NCI-H526 (cell line): Measurements from ENCODE around the gene CDH23.

ENCODE experiments used
- DNase-seq, 2 experiments: peaks; one replicate each; lab custom pipeline; 2025; lab: John Stamatoyannopoulos, UW

CDH23 gene

DNA sequence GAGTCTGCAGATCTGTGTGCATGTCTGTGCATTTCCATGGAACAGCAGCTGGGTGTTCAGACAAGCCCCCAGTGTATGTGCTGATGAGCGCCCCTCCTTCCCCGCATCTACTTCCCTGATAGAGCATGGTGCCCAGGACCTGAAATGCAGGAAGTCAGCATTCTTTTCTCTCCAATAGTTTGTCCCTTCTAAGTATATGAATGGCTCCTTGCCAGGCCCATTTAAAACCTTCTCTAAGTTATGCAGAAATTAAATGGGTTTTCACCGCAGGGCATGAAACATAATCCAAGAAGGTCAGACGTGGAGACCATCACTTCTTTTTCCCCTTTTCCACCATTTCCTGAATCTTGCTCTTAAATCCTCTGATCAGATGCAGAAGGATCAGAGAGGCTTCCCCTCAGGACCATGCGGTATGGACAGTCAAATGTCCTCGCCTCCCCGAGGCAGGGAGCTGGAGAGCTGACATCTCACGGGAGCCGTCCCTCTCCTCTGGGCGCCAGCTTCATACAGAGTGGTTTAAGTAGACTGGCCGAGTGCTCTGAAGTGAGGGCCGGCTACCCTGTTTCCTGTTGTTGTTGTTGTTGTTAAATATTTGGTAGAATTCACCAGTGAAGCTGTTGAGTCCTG lies 167.6 kb downstream of the CDH23 start:
- DNase-seq, result no peak

DNA sequence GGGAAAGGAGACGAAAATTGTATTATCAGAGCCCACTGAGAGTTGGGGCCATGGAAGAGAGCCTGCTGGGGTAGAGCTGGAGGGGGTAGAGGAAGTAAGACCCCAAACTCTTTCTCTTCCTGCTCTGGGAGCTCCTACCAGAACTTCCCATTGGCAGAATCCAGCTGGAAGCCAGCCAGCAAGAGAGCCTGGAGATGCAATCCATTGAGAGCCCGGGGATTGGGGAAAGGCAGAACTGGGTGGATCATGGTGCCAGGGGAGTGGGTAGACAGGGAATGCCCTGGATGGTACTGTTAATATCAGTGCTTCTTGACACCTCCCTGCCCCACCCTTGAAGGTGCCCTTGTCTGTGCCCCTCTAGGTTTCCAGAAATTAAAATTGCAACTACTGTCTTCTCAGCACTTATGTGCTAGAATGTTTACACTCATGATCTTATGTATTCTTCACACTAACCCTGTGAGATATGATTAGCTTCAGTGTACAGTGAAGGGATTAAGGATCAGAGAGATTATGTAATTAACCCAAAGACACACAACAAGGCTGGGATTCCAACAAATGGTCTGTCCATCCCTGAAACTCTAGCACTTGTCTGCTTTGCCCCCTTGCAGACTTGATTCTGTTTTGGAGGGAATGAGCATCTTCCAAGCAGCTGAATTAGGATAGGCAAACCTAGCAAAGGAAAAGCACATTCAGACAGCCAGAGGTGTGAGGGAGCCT lies 168.7 kb downstream of the CDH23 start:
- no peak for DNase-seq

DNA sequence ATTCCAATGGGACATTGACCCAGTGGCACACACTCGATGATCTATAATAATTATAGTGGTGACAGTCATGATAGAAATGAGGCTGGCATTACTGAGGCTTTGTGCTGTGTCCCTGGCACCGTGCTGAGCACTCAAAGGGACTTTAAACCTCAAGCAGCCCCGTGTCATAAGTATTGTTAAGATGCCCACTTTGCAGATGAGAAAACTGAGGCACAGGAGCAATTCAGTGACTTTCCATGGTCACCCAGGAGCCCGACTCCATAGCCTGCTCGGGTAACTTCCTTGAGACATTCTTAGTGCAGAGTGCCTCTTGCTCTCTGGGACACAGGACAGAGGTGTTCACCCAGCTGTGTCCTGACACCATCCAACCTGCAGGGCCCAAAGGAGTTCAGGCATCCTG lies 170.3 kb downstream of the CDH23 start:
- no peak for DNase-seq

DNA sequence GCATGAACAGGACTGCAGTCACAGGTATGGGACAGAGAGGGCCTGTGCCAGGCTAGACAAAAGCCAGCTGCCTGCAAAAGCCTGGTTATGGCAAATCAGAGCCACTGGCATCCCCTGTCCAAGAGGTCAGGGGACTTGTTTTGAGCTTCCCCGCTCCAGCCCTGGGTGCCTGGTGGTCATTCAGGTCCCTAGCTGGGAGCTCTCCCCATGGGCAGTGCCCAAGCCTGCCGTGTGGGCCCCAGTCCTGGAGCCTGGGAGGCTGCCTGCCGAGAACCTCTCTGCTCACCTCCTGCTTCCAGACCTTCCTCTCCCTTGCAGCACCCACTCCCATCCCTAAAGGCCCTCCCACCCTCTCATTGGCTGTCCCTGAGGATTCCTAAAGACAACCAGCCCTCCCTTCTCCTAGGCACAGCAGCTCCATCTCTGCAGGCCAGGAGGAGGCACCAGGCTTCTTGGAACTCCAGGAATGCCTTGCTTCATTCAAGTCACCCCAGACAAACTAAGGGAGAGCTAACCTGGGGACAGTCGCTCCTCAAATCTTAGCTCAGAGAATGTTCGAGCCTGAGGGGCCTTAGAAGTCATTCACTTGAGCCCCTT lies 172.3 kb downstream of the CDH23 start:
- no peak for DNase-seq

DNA sequence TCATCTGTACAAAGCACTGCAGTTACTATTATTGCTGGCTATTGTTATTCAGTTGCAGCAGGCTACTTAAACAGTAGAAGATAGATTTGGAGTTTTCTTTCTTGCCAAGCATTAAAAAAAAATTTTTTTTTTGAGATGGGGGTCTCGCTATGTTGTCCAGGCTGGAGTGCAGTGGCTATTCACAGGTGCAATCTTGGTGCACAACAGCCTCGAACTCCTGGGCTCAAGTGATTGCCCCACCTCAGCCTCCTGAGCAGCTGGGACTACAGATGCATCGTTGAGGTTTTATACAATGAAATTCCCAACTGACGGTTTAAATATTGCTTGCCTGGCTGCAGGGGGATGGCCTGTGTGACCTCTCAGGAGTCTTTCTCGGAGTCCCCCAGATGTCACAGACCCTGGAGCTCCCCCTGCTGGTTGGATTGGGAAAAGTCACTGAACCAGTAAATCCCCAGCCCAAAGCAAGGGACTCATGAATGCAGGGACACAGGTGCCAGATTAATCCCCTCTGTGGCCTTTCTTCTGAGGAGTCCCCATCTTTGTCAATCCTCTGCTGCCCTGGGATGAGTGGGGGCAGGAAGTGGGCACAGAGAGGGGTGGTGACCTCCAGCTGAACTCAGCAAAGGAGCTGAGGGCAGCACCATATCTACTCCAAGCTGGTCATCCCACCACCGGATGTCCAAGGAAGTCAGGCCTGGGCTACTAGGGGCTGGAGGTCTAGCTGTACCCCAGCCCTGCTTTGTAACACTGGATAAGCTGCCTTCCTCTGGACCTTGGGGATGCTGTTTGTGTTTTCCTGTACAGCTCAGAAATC lies 173.3 kb downstream of the CDH23 start:
- peak in 1 of 2 experiments; percentile 66 for DNase-seq

DNA sequence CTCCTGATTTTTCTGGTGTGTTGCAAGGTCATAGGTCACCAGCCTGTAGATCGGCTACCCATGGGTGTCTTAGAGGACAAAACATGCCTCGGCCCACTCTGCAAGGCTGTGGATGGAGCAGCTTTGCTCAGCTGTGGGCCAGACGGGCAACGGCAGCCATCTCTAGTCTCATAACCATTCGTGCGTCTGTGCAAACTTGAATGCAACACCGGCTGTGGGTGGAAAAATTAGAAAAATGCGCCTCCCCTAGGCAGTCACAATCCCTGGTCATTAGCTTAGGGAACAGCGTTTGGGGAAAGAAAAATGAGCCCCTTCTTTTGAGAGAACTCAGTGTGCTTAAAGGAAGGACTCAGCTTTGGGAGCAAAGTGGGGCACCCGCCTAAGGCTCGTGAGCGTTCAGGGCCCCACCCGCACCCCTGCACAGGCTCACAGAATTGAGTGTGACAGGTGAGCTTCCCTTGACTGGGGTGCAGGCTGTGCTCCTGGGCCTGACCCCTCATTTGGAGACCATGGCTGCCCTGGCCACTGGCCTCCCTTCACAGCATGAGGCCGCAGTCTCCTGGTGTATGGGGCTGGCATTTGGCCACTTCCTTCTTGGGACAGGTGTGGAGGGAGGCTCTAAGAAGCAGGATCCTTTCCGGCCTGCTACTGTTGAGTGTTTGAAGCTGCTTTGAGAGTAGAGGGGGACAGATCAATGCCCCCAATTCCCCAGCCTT lies 174.9 kb downstream of the CDH23 start:
- no peak for DNase-seq

DNA sequence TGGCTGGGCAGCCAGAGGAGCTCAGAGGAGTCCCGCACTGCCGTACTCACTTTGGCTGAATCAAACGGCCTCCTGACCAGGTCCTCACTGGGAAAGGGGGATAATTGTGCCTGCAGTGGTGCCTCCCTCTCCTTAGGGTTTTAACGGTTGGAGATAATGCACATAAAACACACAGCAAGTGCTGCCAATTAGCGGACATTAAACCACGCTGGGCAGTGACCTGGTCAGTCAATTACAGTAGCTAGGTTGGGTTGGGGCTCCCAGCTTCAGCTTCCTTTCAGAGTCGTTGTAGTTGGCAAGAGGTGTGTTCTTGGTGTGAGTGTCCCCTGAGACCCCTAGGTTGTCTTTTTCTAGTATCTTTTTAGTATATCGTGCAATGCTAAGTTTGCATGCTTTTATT lies 176.2 kb downstream of the CDH23 start:
- DNase-seq, result no peak

DNA sequence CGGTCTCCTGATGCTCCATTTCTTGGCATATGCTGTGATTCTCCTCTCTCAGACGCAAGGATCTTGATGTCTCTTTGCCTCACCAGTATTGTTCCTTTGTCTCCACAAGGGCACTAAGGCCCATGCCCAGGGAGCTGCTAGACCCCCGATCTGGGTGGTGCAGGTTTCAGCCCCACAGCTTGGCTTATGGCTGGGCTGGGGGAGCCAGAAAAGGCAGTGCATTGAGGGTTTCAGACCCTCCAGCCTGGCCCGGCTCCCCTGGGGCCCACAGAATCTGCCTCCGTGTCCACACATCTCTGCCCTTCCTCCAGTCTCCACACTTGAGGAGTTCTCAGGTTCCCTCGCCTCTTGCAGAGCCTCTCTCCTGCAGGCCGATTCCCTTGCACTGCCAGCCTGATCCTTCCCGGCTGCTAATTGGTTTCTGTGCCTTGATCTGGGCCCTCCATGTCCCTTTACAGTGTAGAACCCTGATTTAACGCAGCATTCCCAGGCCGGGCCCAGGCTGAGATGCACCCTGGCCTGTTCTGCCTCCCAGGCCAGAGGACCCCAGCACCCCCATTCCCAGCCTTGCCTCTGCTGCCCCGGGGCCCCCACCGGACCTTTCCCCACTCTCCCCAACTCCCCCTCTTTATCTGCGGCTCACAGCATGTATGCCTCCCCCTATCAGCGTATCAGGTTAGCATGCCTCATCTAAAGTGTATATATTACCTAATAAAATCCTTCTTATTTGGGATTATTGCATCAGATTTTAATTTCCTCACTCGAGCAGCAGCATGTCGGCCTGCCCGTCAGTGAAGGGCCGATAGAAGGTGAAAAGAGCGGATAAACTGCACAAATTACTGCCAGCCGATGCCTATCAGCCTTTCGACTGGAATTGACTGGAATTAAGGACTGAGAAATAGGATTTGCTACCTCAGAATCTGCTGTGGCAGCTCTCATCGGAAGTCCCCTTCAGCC lies 177.1 kb downstream of the CDH23 start:
- no peak for DNase-seq

DNA sequence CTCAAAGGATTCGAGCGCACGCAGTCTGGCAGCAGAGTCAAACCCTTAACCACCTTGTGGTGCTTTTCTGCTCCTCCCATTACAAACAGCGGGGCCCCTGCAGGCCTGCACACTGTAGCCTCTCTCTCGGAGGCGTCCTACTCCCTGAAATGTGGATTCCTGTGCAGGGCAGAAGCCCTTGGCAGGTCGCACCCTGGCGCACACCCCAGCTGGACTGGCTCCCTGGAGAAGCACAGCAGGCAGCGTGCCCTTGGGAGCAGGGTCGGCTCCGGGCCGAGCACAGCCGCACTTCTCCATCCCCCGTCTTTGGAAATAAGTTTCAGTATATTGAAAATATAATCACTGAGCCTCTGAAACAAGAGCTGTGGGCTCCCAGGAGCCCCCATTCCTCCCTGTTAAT lies 178.7 kb downstream of the CDH23 start:
- no peak for DNase-seq

DNA sequence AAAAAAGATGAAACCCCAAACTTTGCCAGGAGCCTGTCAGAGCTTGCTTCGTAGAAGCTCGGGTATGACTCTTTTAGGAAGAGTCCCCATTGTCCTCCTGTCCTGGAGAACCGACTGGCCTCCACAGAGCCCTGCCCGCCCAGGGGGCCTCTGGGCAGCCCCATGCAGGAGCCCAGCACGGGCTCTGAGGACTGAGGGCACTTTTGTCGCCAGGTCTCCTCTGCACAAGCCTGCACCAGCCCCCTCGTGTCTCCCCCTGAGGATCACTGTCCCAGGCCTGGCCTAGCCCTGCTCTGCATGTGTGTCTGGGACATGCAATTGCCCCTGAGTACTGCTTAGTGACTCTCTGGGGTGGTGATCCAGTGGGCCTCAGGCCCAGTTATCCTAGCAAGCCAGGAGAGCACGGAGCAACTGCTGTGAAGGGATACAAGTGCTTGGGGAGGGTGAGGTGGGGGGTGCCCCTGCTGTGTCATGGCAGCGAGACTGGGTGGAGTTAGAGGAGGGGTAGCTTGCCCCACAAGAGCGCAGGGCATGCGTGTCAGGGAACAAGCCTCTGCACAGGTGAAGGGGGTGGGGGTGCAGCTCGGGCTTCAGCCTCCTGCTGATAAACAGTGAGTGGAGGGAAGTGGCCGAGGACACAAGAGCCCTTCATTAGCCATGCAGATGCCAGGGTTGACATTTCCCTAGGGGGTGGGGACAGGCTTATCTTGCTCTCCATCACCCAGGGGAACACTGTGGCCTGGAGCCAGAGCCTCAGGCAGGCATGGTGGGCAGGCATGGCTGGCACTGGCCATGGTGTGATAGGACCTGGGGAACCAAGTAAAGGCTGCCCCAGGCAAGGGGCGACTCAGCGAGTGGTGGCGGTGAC lies 179.4 kb downstream of the CDH23 start:
- DNase-seq, result peak in 1 of 2 experiments; percentile 44

DNA sequence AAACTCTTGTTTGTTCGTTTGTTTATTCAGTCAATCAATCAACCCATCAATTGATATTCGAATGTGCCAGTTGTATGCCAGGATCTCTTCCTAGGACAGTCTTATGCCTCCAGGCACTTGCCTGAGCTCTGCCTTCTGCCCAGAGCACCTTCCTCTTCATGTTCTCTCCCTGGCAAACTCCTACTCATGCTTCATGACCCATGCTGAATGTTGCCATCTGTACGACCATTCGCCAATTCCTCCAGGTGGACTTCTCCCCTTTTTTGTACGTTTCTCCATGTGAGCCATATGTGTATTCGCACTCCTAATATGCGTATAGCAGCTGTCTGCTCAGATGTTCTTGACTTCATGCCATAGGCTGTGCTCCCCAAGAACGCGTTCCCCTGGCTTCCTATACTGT lies 180.1 kb downstream of the CDH23 start:
- DNase-seq, result no peak

DNA sequence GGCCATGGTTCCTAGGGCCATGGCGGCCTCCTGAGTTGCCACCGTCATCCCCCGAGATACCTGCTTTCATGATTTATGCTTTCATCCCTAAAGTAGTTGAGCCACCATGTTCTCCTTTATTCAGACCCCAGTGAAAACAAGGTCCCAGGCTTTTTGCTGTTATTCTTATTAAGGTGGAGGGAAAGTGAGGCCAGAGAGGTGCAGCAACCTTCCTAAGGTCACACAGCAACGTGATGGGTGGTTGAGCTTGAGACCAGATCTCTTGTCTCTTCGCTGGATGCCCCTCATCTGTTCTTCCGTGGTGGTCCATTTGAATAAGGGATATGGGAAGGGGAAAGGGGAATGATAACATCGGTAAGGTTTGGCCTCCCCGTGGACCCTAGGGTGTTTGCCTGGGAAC lies 180.6 kb downstream of the CDH23 start:
- DNase-seq, result no peak

DNA sequence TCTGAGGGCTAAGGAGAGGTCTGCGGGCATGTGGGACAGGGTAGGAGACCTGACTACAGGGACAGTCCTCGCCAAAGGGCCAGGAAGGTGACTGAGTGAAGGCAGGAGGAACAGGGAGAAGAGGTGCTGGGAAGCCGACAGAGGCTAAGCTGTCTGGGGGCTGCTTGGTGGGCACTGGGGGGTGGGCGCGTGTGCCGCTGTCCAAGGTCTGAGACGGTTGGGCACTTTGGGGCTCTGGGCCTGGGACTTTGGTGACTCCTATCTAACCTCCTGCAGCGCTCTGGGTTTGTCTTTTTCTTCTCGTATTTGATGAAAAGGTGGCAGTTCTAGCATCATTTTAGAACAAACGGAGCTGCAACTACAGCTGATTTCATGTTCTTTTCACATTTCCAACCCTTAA lies 181.3 kb downstream of the CDH23 start:
- no peak for DNase-seq

DNA sequence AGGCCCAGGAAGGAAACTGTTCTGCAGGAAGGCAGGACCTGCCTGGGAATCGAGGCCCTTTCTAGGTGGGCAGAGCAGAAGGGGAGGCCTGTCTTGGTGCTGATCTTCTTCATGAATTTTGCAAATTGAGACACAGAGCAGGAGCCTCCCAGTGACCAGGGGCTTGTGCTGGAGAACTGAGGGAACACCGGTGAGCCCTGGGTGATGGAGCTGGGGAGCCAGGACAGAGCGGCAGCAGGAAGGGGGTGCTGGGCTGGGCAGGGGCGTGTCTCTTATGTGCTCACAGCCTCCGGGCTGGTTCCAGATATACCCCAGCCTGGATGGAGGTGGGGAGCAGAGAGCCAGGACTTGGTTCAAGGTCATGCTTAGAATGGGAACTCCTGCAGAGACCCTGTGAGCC lies 182.9 kb downstream of the CDH23 start:
- no peak for DNase-seq

DNA sequence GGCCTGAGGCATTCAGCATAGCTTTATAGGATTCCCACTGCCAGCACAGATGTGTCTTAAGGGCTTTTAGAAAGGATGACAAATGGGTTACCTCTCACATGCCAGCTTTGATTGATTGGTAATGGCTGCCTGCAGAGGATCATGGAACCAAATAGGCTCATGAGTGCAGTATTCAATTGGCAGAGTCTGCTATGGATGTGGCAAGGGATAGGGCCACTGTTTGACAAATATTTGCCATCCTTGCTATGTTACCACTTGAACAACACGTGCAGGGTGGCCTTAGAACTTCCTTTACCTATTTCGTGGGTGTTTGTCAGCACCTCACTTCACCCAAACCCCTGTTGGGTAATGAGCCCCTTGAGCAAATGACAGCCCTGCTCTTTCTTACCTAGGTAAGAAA lies 183.7 kb downstream of the CDH23 start:
- DNase-seq, result no peak

DNA sequence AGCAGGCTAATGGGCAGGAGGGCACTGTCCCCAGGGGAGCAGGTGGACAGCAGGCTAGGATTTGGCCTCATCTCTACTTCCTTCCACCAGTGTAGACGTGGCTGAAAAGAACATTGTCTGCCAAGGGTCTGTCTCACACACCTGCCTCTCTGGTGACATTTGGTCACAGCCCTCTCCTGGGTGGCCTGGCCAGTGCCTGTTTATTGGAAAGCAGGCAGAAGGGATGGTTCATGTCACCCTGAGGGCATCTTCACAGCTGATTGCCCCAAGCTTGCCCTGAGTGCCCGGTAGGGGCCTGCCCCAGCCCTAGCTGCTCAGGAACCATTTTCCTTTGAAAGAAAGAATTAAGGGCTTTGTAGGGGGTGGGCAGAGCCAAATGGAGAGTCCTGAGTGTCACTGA lies 184.2 kb downstream of the CDH23 start:
- DNase-seq, result no peak

DNA sequence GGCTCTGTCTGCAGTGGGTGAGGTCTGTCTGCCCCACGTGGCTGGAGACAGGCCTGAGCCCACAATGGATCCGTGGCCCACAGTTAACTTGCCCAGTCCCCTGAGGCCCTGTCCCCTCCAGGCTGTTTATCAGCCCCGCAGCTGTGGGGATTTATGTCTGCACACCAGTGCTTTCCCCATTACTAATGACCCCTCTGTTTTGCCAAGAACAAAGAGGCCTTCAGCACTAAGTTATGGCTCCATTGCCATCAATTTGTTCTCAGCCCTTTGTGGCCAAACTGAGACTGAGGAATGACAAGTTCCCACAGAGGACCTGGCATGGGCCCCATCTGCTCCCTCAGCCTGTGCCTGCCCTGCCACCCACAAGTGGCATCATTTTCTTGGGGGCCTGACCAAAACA lies 184.7 kb downstream of the CDH23 start:
- DNase-seq, result no peak

DNA sequence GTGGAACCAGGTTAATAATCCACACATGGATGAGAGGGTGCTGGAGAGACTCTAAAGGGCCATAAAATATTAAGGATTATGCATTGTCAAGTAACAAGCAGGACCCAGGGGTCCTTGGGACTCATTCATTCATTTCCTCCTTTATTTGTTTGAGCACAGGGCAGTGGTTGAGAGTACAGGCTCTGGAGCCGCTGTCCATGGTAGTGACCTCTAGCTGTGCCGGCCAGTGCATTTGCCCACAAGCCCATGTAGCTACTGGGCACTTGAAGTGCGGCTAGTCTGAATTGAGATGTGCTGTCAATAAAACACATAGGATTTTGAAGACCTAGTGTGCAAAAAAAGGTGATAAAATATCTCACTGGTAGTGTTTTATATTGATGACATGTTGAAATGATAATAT lies 185.3 kb downstream of the CDH23 start:
- no peak for DNase-seq

DNA sequence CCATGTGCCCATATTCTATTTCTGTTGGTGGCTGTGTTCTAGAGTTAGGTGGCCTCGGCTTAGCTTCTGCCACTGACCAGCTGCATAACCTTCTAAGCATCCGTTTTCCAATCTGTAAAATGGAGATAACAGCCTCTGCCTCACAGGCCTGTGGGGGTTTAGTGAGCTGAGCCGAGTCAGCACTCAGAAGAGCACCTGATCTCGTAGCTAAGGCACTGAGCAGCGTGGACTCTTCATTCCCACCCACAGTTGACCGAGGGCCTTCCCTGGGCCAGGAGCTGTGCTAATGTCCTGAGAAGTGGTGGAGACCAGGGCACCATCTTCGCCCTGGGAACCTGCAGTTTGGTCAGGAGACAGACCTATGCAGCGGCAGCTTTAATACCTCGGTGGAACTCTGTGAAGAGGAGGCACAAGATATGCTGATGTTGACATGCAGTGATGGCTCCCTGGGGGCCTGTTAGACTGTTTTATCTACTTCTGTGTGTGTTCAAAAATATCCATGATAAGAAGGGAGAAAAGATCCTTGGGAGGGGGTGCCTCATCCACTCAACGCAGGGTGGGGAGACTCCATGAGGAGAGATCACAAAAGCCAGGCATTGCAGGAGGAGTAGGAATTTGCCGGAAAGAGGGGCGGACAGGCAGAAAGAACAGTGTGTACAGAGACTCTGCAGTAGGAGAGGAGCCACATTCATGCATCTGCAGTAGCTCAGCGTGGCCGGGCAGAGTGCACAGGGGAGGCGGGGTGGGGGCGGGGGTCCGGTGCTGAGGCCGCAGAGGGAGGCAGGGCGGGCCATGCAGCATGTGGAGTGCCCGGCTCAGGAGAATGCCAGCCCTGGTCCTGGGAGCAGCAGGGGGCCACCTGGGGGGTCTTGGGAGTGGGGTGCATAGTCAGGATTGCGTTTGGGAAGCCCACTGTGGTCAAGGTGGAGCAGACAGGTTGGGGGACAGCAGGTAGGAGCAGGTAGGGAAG lies 186.1 kb downstream of the CDH23 start:
- DNase-seq, result peak in 1 of 2 experiments; percentile 26
